Stimulated activated CD8-positive, alpha-beta memory T cell treated with anti-CD3 and anti-CD28 coated beads, Interleukin-15, amount 100 ng/mL, for 24 hours (primary cell): ENCODE measurements around the gene HES5.

Experiments
- DNase-seq: peaks from one replicate; pipeline ENCODE4 v3.0.0-alpha.2; 2020; ENCODE audit warnings: low read depth

HES5 gene

GRCh38 chr1:2546515-2547209 is 16.6 kb upstream of the HES5 start:
- DNase-seq = no peak

- peak; percentile 58 for DNase-seq
These were observed 15.9 kb upstream of the HES5 start for GRCh38 chr1:2545754-2546514.

- no peak for DNase-seq
These were observed 15.0 kb upstream of the HES5 start for GRCh38 chr1:2544875-2545640.

DNA sequence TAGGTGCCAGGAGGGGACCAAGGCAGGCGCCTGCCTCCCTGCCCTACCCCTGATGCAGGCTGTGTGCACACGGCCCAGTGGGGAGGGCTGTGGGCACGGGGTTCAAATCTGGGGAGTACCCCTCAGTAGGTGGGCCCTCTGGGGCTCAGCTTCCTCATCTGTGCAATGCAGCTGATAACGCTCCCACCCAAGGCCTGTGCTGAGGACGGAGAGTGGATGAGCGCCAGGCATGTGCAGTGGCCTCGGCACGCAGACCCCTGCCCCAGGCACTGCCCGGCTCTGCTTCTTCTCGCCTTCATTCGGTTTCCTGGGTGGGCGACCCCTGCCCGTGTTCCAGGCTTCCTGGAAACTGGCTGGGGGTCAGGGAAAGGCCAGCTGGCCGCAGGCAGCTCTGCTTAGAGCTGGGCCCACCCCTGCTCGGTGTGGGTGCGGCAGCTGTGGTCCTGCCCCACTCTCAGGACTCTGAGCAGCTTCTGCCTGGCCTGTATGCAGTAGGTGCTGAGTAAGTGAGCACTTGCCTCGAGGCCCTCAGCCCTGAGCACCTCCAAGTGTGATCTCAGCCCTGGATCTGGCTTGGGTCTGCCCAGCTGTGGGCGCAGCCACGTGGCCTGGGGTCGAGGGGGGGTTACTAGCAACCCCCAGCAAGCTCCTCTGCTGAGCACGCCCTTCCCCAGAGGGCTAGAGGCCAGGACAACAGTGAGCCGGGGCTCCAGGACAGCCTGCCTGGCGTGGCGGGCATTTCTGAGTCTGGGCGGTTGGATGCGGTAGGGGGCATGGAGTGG is 14.2 kb upstream of the HES5 start:
- DNase-seq = no peak

DNA sequence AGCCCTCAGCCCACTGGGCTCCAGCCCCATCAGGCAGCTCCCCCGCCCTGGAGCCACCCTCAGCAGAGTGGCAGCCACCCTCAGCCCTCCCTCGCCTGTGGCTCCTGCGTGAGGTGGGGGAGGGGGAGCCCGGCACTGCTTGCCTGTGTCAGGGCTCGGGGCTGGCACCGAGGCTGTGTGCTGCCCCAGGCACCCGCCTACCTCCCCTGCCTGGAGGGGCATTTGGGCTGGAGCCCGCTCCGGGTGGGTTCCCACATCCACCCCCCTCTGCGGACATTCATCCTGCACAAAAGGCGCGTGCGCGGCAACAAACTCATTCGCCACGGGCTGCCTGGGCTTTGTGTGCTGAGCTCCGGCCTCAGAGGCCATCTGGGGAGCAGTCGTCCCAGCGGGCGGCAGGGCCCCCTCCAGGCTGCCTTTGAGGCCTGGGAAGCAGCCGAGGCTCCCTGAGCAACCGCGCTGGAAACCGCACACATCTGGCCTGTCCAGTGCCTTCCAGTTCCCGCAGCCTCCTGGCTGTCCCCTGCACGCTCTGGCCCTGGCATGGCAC is 13.6 kb upstream of the HES5 start:
- DNase-seq = no peak

GRCh38 chr1:2542246-2542915 is 12.3 kb upstream of the HES5 start:
- no peak for DNase-seq

- DNase-seq = no peak
These were observed 11.7 kb upstream of the HES5 start for GRCh38 chr1:2541619-2542245.

- DNase-seq = no peak
These were observed 10.9 kb upstream of the HES5 start for GRCh38 chr1:2540816-2541492.

- DNase-seq = no peak
These were observed 9.3 kb upstream of the HES5 start for GRCh38 chr1:2539312-2539907.

GRCh38 chr1:2538872-2539271 is 8.8 kb upstream of the HES5 start:
- DNase-seq = no peak

DNA sequence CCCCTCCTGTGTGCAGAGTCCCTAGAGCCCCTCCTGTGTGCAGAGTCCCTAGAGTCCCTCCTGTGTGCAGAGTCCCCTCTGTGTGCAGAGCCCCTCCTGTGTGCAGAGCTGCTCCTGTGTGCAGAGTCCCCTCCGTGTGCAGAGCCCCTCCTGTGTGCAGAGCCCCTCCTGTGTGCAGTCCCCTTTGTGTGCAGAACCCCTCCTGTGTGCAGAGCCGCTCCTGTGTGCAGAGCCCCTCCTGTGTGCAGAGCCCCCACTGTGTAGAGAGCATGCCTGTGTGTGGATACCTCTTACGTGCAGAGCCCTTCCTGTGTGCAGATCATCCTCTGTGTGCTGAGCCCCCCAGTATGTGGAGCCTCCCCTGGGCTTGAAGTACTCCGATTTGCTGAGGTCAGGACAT is 8.3 kb upstream of the HES5 start:
- no peak for DNase-seq

- no peak for DNase-seq
These were observed 7.7 kb upstream of the HES5 start for GRCh38 chr1:2537784-2538115.

DNA sequence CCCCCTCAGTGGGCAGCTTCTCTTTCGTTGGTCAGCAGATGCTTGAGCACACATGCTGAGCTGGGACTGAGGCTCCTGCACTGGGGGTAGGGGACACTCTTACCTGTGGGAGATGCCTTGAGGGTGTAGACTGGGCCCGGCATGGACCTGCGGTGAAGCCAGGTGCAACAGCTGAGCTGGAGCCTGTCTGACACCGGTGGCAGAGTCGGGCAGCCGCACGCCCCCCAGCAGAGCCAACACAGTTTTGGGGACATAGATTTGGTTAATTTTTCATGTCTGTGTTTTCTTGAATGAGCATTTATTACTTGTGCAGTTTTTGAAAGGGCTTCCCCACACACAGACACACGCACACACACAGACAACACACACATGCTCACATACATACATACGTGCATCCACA is 5.9 kb upstream of the HES5 start:
- DNase-seq = no peak

- DNase-seq = no peak
These were observed 5.4 kb upstream of the HES5 start for GRCh38 chr1:2535455-2535854.

DNA sequence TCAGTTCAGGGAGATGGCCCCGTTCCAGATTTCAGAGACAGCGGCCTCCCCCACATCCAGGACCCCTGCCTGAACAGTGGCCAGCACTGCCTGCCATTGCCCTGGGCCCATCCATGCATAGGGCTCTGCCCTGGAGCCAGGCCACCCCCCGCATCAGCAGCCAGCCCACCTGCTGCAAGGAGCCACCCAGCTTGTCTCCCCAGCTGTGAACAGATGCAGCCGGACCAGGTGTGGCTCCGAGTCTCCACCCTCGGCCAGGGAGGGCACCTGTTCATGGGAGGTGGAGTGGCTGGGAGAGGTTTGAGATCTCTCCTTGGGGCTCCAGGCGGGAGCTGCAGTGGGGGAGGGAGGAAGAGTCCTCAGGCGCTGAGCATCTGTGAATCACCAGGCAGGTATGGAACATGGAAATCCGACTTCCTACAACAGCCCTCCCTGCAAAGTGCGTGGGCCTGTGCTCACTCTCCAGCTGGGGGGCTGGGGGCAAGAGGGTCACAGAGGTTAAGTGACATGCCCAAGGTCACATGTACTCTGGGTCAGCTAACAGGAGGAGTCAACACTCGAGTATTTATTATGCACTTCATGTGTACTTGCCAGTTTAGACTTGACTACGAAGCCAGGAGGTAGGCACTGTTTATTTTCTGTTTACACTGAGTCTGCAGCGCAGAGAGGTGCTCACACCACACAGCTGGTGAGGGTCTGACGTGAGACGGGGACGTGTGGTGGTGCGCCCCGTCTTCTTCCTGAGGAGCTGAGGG is 4.8 kb upstream of the HES5 start:
- DNase-seq = no peak

- no peak for DNase-seq
These were observed 4.2 kb upstream of the HES5 start for GRCh38 chr1:2534315-2534686.

- DNase-seq = no peak
These were observed 3.3 kb upstream of the HES5 start for GRCh38 chr1:2533365-2533764.

DNA sequence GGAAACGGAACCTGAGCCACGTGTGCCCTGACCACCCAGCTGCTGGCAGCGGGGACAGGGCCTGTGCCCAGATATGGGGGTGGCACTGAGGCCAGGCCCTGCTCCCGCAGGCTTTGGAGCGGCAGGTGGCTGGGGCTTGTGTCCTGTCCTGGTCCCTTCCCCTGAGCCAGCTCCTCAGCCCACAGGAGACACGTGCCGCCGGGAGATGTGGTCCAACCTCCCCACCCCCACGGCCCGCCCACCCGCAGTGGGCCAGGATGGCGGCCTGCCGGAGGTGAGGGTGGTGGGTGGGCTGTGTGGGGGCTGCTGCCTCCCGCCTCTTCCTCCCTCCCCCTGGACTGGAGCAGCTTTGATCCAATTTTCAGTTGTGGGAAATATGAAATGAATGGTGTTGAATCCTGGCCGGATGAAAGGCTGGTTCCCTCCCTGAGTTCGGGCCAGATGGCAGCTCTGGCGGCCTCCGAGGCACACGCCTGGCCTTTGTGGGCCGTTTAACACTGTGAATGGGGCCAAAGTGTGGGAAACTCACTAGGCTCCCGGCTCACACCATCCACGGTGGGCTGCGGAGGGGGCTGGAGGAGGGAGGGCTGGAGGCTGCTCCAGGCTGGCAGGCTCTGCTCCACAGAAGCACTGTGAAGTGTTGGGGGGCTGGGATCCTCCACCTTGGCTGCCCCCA is 2.6 kb upstream of the HES5 start:
- DNase-seq = no peak
